UCSD-AML1 (cell line): ENCODE data around the gene RPUSD1.
A peak's percentile ranks its signal among the peaks of the same experiment; 100 is the strongest.
"Not testable (repeated sequence)": the region's sequence is repeated elsewhere in the genome, so short reads cannot be mapped to it uniquely, and the experiment has no call there.

Source experiments
- DNase-seq: peaks from one replicate; lab custom pipeline; 2025; ENCODE audit not compliant: unreplicated experiment; lab: John Stamatoyannopoulos, UW

Gene RPUSD1

DNA sequence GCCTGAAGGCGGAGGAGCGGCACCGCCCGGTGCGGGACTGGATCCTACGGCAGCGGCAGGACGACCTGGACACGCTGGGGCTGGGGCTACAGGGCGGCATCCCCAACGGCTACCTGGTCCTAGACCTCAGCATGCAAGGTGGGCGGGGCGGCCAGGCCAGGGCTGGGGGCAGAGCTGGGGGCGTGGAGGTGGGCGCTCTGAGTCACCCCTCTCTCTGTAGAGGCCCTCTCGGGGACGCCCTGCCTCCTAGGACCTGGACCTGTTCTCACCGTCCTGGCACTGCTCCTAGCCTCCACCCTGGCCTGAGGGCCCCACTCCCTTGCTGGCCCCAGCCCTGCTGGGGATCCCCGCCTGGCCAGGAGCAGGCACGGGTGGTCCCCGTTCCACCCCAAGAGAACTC is 19.8 kb downstream of the RPUSD1 start:
- no peak for DNase-seq

DNA sequence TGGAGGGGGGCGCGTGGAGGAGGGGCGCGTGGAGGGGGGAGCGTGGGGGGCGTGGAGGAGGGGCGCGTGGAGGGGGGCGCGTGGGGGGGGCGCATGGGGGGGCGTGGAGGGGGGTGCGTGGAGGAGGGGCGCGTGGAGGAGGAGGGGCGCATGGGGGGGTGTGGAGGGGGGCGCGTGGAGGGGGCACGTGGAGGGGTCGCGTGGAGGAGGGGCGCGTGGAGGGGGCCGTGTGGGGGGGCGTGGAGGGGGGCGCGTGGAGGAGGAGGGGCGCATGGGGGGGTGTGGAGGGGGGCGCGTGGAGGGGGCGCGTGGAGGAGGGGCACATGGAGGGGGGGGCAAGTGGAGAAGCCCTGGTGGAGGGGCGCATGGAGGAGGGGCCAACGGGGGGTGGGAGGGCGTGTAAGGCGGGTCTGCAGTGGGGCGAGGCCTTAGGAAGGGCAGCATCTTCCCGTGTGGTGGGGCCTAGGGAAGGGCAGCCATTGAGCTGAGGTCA is 20.4 kb downstream of the RPUSD1 start:
- DNase-seq: no peak

DNA sequence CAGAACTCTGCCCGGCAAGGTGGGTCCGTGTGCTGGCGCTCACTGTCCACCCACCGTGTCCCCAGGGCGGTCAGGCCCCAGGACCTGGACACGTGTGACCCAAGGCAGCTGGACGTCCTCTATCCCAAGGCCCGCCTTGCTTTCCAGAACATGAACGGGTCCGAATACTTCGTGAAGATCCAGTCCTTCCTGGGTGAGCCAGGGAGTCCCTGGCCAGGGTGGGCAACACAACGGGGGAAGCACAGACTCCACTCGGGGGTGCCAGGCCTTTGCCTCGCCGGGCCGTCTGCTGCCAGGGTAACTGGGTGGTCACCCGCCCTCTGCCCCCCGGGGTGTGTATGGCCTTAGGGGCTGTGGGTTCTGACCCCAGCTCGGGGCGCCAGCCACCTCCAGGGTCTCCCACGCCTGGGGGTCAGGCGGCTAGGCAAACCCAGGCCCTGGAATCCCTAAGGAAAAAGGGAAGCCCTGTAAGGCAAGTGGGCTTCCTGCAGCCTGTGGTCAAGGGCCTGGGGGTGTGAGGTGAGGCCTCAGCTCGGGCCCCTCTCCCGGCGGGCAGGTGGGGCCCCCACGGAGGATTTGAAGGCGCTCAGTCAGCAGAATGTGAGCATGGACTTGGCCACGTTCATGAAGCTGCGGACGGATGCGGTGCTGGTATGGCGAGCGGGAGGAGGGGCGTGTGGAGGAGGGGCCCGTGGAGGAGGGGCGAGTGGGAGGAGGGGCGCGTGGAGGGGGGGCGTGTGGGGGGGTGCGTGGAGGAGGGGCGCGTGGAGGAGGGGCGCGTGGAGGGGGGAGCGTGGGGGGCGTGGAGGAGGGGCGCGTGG is 21.2 kb downstream of the RPUSD1 start:
- no peak for DNase-seq

DNA sequence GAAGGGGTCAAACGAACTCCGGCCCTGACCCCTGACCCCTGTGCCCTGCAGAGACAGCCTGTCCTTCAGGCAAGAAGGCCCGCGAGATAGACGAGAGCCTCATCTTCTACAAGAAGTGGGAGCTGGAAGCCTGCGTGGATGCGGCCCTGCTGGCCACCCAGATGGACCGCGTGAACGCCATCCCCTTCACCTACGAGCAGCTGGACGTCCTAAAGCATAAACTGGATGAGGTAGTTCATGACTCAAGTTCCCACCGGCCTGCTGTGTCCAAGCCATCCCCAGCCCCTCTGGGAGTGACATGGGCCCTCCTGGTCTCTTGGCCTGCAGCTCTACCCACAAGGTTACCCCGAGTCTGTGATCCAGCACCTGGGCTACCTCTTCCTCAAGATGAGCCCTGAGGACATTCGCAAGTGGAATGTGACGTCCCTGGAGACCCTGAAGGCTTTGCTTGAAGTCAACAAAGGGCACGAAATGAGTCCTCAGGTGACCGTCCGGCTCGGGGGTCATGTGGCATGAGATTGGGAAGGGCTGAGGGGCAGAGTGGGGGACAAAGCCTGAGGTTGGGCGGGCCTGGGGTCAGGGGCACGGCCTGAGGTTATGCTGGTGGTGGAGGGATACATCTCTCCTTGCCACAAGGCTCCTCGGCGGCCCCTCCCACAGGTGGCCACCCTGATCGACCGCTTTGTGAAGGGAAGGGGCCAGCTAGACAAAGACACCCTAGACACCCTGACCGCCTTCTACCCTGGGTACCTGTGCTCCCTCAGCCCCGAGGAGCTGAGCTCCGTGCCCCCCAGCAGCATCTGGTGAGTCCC is 22.0 kb downstream of the RPUSD1 start:
- no peak for DNase-seq

DNA sequence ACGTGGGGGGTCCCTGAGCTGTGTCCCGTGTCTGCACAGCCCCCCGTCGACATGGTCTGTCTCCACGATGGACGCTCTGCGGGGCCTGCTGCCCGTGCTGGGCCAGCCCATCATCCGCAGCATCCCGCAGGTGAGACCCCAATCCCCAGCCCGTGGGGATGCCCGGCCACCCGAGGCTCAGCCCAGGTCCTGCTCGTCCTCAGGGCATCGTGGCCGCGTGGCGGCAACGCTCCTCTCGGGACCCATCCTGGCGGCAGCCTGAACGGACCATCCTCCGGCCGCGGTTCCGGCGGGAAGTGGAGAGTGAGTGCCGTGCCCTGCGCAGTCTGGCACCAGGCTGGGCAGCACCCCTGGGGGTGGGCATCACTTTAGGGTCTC is 22.7 kb downstream of the RPUSD1 start:
- DNase-seq: no peak

DNA sequence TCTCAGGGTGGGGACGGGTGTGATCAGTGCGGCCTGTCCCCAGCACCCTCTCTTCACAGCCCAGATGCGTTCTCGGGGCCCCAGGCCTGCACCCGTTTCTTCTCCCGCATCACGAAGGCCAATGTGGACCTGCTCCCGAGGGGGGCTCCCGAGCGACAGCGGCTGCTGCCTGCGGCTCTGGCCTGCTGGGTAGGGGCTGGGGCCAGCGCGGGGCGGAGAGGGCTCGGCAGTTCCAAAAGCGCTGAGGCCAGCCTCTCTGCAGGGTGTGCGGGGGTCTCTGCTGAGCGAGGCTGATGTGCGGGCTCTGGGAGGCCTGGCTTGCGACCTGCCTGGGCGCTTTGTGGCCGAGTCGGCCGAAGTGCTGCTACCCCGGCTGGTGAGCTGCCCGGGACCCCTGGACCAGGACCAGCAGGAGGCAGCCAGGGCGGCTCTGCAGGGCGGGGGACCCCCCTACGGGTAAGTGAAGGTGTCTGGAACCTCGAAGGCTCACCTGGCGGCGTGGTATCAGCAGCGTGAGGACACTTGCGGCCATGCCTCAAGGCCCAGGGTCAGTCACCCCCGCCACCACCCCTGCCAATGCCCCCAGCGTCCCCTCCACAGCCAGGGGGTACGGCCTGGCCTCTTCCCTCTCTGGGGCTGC is 23.2 kb downstream of the RPUSD1 start:
- DNase-seq: no peak

DNA sequence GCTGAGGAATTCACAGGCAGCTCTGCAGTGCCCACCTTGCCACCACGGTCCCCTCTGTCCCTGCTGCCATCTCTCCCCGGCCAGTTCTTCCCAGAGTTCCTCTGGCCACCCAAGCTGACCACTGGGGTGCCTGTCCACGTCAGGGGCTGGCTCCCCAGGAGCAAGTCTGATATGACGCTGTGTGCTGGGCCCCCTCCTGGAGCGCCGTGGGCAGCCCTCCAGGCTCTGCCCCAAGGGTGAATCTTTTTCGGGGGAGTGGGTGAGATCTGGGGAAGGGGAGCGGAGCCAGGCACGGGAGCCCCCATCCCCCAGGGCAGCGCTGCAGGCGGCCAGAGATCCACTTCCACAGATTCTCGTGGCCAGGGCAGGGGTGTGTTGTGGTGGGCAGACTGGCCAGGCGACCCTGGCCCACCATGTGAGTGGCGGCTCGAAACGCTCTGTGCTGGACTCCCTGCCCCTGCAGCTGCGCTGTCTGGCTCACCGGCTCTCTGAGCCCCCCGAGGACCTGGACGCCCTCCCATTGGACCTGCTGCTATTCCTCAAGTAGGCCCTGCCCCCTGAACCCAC is 23.9 kb downstream of the RPUSD1 start:
- no peak for DNase-seq

DNA sequence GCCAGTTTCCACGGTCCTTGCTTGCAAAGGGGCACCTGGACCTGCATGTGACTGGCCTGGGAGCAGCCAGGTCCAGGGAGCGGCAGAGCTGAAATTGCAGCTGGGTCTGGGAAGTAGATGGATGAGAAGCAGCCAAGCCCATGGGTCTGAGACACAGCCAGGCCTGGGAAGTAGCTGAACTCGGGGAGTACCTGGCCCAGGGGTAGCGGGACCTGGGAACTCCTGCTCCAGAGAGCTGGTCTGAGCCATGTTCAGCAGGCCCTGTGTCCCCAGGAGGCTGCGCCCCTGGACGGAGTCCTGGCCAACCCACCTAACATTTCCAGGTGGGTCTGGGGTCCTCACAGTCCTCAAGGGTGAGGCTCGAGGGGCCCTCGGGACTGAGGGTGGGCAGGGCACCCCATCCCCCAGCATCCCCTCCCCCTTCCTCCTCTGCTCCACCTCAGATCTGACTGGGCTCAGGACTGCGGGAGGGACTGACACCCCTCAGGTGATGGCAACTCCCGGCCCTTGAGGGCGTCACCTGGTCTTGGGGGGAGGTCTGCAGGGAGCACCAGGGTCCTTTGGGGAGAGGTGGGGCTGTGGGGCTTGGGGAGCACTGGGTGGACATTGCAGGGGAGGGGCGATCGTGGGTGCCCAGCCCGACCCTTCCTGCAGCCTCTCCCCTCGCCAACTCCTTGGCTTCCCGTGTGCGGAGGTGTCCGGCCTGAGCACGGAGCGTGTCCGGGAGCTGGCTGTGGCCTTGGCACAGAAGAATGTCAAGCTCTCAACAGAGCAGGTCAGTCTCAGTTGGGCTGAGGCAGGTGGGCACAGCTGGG is 24.6 kb downstream of the RPUSD1 start:
- no peak for DNase-seq

DNA sequence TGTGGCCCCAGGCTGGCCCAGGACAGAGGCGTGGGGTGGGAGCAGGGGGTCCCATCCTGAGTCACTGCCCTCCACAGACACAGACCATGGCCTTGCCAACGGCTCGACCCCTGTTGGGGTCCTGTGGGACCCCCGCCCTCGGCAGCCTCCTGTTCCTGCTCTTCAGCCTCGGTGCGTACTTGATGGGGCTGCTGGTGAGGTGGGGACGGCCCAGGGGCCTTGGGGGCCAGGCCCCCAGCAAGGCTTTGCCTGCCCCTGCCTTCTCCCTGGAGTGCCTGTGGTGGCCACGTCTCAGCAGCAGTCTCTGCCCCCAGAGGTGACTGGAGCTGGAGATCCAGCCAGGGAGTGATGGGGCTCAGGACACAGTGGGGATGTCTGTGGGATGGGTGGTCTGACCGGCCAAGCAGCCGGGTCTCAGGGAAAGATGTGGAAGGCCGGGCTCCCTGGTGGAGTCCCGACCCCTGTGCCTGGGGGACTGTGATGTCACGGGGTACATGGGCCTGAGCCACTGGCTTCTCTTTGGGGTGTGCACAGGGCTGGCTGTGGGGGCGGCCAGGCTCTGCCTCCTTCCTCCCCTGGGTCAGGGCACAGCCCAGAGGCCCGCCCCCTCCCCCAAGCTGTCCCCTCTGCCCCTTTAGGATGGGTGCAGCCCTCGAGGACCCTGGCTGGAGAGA is 25.4 kb downstream of the RPUSD1 start:
- DNase-seq: no peak

DNA sequence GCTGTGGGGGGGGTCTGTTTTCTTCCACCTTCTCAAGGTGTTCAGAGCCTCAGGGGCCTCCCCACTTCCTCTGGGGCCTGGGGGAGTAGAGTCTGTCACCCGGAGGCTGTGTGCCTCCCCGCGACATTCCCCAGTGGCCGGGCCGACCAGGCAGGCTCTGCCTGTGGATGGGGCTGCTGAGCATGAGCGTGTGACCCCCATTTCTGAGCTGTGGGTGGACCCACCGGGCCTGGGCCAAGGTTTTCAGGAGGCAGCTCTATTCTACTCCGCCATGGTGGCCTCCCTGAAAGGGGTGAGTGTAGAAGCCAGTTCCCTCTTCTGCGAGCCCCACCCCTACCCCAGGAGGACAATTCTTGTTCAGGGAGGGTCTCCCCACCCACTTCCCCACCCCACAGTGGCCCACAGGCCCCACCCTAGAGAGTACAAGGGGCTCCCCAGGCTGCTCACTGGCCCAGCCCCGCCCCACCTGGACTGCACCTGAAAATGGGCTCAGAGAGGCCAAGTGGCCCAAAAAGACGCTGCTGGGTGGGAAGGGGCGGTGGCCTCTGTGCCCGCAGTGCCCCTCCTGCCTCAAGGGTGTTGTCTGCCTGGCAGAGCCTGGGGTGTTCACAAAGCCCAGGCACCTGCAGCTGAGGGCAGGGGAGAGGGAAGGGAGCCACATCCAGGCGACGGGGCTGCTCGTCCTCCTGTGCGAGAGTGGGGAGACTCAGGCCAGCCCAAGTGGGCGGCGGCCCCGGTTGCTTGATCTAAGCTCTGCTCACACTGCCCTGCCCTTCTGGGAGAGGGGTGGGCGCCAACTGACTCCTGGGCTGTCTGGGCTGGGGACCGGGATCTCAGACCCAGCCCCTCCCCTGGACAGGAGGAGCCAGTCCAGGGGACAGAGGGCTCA is 26.3 kb downstream of the RPUSD1 start:
- DNase-seq: no peak

DNA sequence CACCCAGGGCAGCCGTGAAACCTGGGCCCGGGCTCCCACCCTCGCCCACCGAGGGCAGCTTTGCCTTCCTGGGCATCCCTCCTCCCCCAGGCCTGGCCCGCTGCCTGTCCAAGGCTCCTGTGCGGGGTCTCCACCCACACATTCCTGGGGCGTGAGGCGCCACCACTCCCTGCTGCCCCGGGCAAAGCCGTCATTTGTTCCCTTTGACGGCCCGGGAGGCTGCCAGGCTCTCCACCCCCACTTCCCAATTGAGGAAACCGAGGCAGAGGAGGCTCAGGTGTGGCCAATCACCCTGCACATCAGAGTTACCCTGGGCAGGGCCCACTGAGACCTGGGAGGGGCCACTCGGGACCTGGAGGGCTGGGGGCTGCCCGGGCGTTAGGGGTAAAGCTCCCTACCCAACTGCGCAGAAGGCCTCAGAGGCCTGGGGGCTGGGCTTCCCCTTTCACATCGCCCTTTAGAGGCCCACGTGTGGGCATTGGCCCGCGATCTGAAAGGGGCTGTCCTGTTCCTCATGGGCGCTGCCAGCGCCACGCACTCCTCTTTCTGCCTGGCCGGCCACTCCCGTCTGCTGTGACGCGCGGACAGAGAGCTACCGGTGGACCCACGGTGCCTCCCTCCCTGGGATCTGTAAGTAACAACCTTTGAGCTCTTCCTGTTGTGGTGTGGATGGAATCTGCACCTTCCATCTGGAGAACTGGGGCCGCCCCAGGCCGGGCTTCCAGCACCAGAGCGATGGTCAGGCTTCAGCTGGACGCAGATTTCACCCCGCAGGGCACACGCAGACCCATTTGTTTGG is 27.4 kb downstream of the RPUSD1 start, which contains the start of gene MSLN:
Gene MSLN, plus strand, starts transcription at position 190 of the 799 bp plus-strand sequence. CDS start 1,947 bp downstream, outside the sequence.
- no peak for DNase-seq

DNA sequence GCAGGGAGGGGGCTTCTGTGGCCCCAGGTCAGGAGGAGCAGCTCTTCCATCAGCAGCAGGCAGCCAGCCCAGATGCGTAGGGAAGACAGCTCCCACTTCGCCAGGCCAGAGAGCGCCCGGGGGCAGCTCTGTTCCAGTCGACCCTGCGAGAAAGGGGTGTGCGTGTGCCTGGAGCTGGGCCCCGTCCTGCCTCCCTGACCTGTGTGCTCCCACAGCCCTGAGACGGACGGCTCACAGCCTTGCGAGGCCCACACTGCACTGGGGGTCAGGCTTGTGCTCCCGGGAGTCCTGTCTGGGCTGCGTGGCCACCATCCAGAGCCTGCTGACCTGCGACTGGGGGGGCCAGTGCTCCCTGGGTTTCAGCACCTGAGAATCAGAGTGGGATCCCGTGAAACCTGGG is 28.1 kb downstream of the RPUSD1 start:
- DNase-seq: no peak

DNA sequence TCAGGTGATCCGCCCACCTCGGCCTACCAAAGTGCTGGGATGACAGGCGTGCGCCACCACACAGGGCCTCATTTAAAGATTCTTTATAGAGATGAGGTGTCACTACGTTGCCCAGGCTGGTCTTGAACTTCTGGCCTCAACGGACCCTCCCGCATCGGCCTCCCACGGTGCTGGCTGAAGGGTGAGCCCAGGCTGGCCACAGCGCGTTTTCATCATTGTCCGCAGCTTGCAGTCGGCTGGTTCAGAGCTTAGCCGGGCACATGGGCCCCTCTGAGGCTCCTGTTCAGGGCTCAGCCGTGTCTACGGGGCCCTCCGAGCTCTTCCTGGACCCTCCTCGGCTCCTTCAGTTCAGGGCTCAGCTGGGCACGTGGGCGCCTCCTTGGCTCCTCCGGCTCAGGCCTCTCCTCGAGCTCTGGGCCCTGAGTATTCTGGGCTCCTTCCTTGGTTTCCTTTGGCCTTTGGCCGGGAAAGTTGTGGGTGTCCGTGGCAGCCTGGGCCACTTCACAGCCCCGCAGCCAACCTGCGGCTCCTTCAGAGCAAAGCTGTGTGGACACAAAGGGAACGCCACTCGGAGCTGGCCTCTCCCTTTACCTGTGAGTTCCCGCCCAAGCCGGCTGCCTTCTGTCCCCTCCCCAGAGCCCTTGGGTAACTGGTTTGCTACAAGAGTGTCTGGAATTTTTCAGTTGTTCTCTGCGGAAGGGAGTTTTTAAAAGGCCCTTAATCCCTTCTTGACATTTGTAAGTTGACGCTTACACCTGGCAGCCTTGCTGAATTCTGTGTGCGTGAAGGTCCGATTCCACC is 28.9 kb downstream of the RPUSD1 start:
- no peak for DNase-seq

DNA sequence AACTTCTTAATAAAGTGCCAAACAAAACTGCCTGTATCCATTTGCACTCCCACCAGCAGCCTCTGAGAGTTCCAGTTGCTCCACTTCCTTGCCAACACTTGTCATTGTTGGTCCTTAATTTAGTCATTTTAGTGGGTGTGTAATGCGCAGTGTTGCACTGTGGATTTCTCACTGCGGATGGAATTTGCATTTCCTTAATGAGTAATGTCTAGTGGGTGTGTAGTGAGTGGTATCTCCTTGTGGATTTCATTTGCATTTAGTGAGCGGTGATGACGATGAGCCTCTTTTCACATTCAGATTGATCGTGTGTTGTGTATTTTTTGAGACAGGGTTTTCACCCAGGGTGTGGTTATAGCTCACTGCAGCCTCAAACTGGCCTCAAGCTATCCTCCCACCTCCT is 31.8 kb downstream of the RPUSD1 start:
- no peak for DNase-seq

DNA sequence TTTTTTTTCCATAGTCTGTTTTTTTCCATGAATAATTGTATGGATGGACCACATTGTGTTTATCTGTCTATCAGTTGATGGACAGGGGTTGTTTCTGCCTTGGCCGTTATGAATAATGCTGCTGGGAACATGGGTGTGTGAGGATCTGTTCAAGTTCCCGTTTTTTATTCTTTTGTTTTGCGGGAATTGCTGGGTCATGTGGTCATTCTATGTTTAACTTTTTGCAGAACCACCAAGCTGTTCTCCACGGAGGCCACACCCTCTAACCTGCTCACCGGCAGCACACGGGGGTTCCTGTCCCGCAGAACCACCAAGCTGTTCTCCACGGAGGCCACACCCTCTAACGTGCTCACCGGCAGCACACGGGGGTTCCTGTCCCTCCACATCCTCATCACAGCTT is 33.5 kb downstream of the RPUSD1 start:
- peak; percentile 49 for DNase-seq

DNA sequence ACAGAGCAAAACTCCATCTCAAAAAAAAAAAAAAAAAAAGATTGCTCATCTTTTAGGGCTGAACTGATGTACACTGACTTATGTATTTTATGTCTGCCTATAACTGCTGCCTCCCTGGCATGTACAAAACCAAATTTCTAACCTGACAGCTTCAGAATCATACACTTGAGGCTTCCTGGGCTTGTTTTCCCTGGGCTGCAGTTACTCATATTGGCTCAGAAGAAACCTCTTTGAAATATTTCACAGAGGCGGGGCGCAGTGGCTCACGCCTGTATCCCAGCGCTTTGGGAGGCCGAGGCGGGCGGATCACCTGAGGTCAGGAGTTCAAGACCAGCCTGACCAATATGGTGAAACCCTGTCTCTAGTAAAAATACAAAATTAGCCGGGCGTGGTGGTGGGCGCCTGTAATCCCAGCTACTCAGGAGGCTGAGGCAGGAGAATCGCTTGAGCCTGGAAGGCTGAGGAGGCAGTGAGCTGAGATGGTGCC is 34.0 kb downstream of the RPUSD1 start:
- not testable (repeated sequence) for DNase-seq

DNA sequence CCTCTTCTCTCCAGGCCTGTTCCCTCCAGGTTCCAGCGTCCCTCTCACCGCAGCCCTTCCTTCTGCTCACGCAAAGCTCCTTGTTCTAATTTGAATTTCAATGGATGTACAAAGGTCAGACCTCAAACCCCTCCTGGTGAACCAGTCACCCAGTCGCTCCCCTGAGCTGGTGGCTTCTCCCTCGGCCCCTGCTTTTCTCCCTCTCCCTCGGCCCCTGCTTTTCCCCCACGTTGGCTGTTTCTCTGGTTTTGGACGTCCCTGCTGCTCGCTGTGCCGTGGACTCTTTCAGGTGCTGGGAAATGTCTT is 36.2 kb downstream of the RPUSD1 start:
- DNase-seq: no peak
